ENCODE data around the gene GP9. TPM values are rescaled to one million over a fixed set of nuclear protein-coding genes. Genes with fewer than 3 reads are reported as not detected.

GP9 gene
- total RNA-seq, 1 donor, result not detected

GRCh38 chr3:129038121-129038855, 22.3 kb upstream of the GP9 start:
- no peak overlapping the region for H3K4me3 ChIP-seq (ENCODE audit: low read depth, low read length)
- no peak for TF ChIP-seq CTCF (IDR thresholded peaks at IDR 0.05; ENCODE audit: insufficient read depth, low read length)
- DNase-seq (ENCODE audit: low read depth), result no peak

GRCh38 chr3:129039271-129040038, 21.1 kb upstream of the GP9 start:
- no peak for DNase-seq (ENCODE audit: low read depth)
- H3K4me3 ChIP-seq (ENCODE audit: low read depth, low read length), result no peak overlapping the region
- TF ChIP-seq CTCF (IDR thresholded peaks at IDR 0.05; ENCODE audit: insufficient read depth, low read length), result no peak

GRCh38 chr3:129040039-129040336, 20.6 kb upstream of the GP9 start:
- no peak for TF ChIP-seq CTCF (IDR thresholded peaks at IDR 0.05; ENCODE audit: insufficient read depth, low read length)
- no peak for DNase-seq (ENCODE audit: low read depth)
- no peak overlapping the region for H3K4me3 ChIP-seq (ENCODE audit: low read depth, low read length)

GRCh38 chr3:129040579-129041300, 19.8 kb upstream of the GP9 start:
- TF ChIP-seq CTCF (IDR thresholded peaks at IDR 0.05; ENCODE audit: insufficient read depth, low read length), result no peak
- DNase-seq (ENCODE audit: low read depth), result no peak
- H3K4me3 ChIP-seq (ENCODE audit: low read depth, low read length), result no peak overlapping the region

- TF ChIP-seq CTCF (IDR thresholded peaks at IDR 0.05; ENCODE audit: insufficient read depth, low read length), result no peak
- DNase-seq (ENCODE audit: low read depth), result no peak
- H3K4me3 ChIP-seq (ENCODE audit: low read depth, low read length), result no peak overlapping the region
Observed at GRCh38 chr3:129045675-129046036, 14.9 kb upstream of the GP9 start.

- no peak for TF ChIP-seq CTCF (IDR thresholded peaks at IDR 0.05; ENCODE audit: insufficient read depth, low read length)
- H3K4me3 ChIP-seq (ENCODE audit: low read depth, low read length), result no peak overlapping the region
- no peak for DNase-seq (ENCODE audit: low read depth)
Observed at GRCh38 chr3:129046037-129046731, 14.4 kb upstream of the GP9 start.

Measured in fibroblast of the aortic adventitia (primary cell).